ENCODE results near the gene WBP2. TPM values are rescaled to one million over a fixed set of nuclear protein-coding genes. Genes with fewer than 3 reads are reported as not detected.
A peak's percentile ranks its signal among the peaks of the same experiment; 100 is the strongest.

The WBP2 gene
- total RNA-seq, 4 donors from 2014 or later: 63.5 to 79.7 (median 71.0) TPM

DNA sequence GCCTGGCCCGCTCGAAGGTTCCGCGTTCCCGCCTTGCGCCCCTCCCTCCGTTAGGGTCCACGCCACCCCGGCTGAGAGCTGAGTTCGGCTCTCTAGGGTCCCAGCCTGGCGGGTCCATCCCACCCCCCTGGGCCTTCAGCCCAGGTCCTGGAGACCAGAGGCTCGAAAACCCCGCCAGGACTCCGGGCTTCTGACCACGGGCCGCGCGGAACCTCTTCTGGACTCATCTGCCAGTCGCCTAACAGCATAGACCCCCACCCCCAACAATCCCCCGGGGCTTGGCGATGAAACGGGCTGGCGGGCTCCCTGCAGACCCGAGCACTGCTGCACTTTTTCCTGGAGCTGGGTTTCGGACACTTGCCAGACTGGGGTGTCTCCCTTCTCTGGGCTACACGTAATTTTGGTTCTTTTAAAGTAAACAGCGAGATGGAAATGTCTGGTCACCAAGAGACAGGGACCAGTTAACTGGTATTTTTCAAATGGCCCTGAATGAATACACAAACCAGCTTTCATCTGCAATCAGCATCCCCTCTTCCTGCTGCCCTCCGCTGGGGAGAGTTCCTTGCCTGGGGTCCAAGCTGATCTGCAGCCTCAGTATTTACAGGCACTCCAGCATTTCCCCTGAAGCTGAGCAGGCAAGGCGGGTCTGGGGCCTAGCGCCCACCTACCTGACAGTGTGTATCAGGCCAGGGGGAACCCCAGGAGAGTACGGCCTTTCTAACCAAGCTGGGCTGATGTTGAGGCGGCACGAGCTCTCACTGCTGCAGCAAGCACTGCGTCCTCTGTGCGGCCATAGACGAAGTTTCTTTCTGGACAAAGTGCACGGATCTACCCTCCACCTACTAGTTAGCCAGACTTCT is 42.3 kb upstream of the WBP2 start:
- H3K36me3 ChIP-seq: peaks cover 5 to 53% (median 11%) of the 10 kb centered on the region in 3 donors
- peak overlapping the region; percentile 45 to 90 (median 66) for H3K4me3 ChIP-seq
- no peaks in the 10 kb centered on the region for H3K27me3 ChIP-seq
- TF ChIP-seq EP300 (IDR thresholded peaks at IDR 0.05): no peak
- TF ChIP-seq, protein P1, sequence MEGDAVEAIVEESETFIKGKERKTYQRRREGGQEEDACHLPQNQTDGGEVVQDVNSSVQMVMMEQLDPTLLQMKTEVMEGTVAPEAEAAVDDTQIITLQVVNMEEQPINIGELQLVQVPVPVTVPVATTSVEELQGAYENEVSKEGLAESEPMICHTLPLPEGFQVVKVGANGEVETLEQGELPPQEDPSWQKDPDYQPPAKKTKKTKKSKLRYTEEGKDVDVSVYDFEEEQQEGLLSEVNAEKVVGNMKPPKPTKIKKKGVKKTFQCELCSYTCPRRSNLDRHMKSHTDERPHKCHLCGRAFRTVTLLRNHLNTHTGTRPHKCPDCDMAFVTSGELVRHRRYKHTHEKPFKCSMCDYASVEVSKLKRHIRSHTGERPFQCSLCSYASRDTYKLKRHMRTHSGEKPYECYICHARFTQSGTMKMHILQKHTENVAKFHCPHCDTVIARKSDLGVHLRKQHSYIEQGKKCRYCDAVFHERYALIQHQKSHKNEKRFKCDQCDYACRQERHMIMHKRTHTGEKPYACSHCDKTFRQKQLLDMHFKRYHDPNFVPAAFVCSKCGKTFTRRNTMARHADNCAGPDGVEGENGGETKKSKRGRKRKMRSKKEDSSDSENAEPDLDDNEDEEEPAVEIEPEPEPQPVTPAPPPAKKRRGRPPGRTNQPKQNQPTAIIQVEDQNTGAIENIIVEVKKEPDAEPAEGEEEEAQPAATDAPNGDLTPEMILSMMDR (IDR thresholded peaks at IDR 0.05): no peak
- TF ChIP-seq POLR2A (IDR thresholded peaks at IDR 0.05): no peak
- H3K4me1 ChIP-seq: peaks cover 0 to 43% (median 24%) of the 10 kb centered on the region in 4 donors
- WGBS, 2 donors: 42 to 46% methylated on average over 37 of the region's 37 CpGs
- H3K9me3 ChIP-seq: no peaks in the 10 kb centered on the region
- peak in 1 of 2 donors; percentile 34 for DNase-seq (ENCODE audit: low spot score in 2 of 2)
- H3K27ac ChIP-seq: peak overlapping the region; percentile 53 to 92 (median 90)

DNA sequence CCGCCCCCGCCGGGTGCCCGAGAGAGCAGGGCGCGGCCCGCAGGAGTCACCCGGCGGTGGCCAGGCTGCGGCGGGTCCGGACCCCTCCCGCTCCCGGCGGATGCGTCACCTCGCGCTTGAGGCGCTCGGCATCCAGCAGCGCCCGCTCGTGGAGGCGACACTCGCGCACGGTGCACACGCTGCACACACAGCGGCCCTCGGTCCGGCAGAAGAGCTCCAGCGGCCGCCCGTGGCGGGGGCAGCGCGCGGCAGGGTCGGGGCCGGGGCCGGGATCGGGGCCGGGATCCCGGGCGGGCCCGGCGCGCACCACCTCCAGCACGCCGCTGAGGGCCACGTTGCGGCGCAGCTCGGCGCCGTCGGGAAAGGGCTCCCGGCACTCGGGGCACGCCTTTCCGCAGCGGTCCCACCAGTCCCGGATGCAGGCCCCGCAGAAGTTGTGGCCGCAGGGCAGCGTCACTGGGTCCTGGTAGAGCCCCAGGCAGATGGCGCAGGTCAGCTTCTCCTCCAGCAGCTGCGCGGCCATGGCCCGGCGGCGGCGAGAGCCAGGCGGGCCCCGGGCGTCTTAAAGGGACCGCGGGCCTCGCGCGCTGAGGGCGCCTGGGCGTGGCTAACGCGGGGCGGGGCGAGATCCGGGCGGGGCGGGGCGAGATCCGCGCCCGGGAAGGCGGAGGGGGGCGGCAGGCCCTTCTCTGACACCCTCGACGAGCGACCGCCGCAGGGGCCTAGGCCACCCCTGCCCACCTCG is 41.5 kb upstream of the WBP2 start, which contains the start of gene TRIM65:
Gene TRIM65 (minus strand): TSS at position 537 of the 745 bp plus-strand sequence. CDS start 14 bp downstream, at position 523.
- Histone ChIP-seq H3K9me3 (no peaks in the 10 kb centered on the region), H3K27ac (peak within 1 kb of the TSS; percentile 53 to 92 (median 90)), H3K36me3 (peaks cover 3 to 53% (median 11%) of the 10 kb centered on the region in 3 donors), H3K4me3 (peak within 1 kb of the TSS; percentile 45 to 90 (median 66)), H3K4me1 (peaks cover 0 to 51% (median 24%) of the 10 kb centered on the region in 4 donors), H3K27me3 (no peaks in the 10 kb centered on the region)
- peak; percentile 67 to 76 for DNase-seq (ENCODE audit: low spot score in 2 of 2)
- 0 to 1% methylated on average over 27 to 79 of the region's 102 CpGs for WGBS, 2 donors
- TF ChIP-seq EP300 (IDR thresholded peaks at IDR 0.05) (peak in 1 of 2 donors; percentile 81), POLR2A (IDR thresholded peaks at IDR 0.05) (peak in 1 of 2 donors; percentile 77)
- TF ChIP-seq, protein P1 (IDR thresholded peaks at IDR 0.05): peak; percentile 41 to 82 (median 58)

DNA sequence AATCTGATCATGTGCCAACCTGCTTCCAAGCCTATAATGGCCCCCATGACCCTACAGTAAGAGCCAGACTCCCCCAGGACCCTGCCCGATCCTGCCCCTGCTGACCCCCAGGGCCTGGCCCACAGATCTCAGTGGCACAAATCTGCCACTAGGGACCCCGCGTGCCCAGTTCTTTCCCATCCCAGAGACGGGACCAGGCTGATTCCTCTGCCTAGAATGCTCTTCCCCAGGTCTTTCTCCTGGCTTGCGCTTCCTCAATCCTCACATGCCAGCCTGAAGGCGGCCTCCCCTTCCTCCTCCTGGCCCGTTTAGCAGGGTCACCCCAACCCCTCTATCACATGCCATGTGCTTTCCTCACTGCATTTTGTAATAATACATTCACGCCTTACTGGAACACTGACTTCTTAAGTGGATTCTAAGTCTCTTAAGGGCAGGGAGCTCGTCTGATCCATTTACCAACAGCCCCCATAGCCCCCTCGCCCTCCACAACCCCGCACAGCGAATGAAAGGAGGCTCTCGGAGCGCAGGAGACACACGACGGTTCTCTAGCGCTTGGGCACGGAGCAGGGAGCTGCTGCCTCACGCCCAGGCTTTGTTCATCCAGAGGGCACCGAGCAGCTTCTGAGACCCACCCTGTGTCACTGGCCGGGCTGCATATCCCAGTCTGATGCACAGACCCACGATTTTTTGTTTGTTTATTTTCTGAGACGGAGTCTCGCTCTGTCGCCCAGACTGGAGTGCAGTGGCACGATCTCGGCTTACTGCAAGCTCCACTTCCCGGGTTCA is 40.4 kb upstream of the WBP2 start:
- Histone ChIP-seq H3K4me1 (peaks cover 0 to 52% (median 24%) of the 10 kb centered on the region in 4 donors), H3K4me3 (peak overlapping the region; percentile 45 to 90 (median 66)), H3K9me3 (no peaks in the 10 kb centered on the region), H3K27ac (peak overlapping the region; percentile 53 to 92 (median 90)), H3K36me3 (peaks cover 3 to 53% (median 14%) of the 10 kb centered on the region in 3 donors), H3K27me3 (no peaks in the 10 kb centered on the region)
- DNase-seq (ENCODE audit: low spot score in 2 of 2): no peak
- TF ChIP-seq, protein P1 (IDR thresholded peaks at IDR 0.05): peak in 2 of 5 experiments; percentile 5 to 35
- no peak for TF ChIP-seq POLR2A (IDR thresholded peaks at IDR 0.05)
- 23 to 28% methylated on average over 28 of the region's 28 CpGs for WGBS, 2 donors

DNA sequence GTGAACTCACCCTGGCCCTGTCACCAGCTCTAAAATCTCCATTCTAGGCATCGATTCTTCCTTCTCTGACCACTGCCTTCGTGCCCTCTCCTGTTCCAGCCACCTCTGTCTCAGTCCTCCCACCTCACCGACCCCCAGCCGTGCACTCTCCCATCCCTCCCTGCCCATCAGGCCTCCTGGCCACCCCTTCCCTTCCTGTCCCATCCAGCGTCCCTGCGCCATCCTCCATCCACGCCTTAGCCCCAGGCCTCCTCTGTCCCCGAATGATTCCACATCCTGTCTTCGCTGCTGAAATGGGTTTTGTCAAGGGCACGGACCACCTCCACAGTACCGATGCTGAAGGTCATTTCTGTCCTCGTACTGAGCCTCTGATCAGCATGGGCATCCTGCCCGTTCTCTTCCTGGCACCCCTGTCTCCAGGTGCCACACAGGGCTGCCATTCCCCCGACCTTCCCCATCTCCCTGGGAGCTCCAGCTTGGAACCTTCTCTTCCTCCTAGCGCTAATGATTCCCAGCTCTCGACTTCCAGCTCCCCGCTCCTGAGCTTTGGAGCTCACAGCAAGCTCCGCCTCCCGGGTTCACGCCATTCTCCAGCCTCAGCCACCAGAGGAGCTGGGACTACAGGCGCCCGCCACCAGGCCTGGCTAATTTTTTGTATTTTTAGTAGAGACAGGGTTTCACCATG is 39.1 kb upstream of the WBP2 start:
- Histone ChIP-seq H3K36me3 (peaks cover 3 to 53% (median 12%) of the 10 kb centered on the region in 3 donors), H3K4me1 (peaks cover 0 to 52% (median 24%) of the 10 kb centered on the region in 4 donors), H3K27me3 (no peaks in the 10 kb centered on the region), H3K27ac (peak overlapping the region in 3 of 4 donors; percentile 89 to 92 (median 91)), H3K4me3 (peak overlapping the region in 1 of 4 donors; percentile 67), H3K9me3 (no peaks in the 10 kb centered on the region)
- DNase-seq (ENCODE audit: low spot score in 2 of 2): no peak
- TF ChIP-seq POLR2A (IDR thresholded peaks at IDR 0.05) (no peak), EP300 (IDR thresholded peaks at IDR 0.05) (no peak)
- TF ChIP-seq, protein P1 (IDR thresholded peaks at IDR 0.05): peak in 1 of 5 experiments; percentile 30
- 69 to 71% methylated on average over 22 of the region's 22 CpGs for whole genome bisulfite sequencing, 2 donors
